Activated CD4-positive, alpha-beta memory T cell treated with anti-CD3 and anti-CD28 coated beads for 36 hours (primary cell): ENCODE measurements around the gene BICRA. TPM values are rescaled to one million over a fixed set of nuclear protein-coding genes. Genes with fewer than 3 reads are reported as not detected.
"Not testable (repeated sequence)": the region's sequence is repeated elsewhere in the genome, so short reads cannot be mapped to it uniquely, and the experiment has no call there.

Experiments used
- CTCF ChIA-PET: fragments of 350-600 bp; sonication (Branson Sonifier 250); formaldehyde crosslinking; loops from one replicate; lab custom pipeline; 2021; ENCODE audit warnings: antibody characterized with exemption, inconsistent platforms; lab: Charles Lee
- POLR2A ChIA-PET: fragments of 350-600 bp; sonication (Branson Sonifier 250); formaldehyde crosslinking; loops from one replicate; lab custom pipeline; 2021; ENCODE audit warnings: antibody characterized with exemption; lab: Charles Lee
- DNase-seq: peaks from one replicate; pipeline ENCODE4 v3.0.0-alpha.2; 2020
- H3K27ac Mint-ChIP-seq: one replicate; pipeline ENCODE4 v1.8.0; 2021; ENCODE audit warnings: mixed read lengths
- H3K27me3 Mint-ChIP-seq: one replicate; pipeline ENCODE4 v1.8.0; 2021; ENCODE audit warnings: mixed read lengths
- H3K36me3 Mint-ChIP-seq: one replicate; pipeline ENCODE4 v1.8.0; 2021; ENCODE audit warnings: mixed read lengths
- H3K4me1 Mint-ChIP-seq: one replicate; pipeline ENCODE4 v1.8.0; 2021; ENCODE audit warnings: low read depth, mixed read lengths
- H3K4me3 Mint-ChIP-seq: one replicate; pipeline ENCODE4 v1.8.0; 2021; ENCODE audit warnings: mild to moderate bottlenecking, mixed read lengths
- H3K9me3 Mint-ChIP-seq: one replicate; pipeline ENCODE4 v1.8.0; 2021; ENCODE audit warnings: mixed read lengths
- intact Hi-C: fragments of 100-400 bp; cut with micrococcal nuclease; formaldehyde crosslinking; loops from one replicate; pipeline ENCODE4 v1.15.1; 2023
- total RNA-seq, 2 experiments: library from RNA; stranded (reverse); gene quantifications; one replicate each; pipeline ENCODE4 v1.2.3, GENCODE V29; 2021

Gene BICRA
- total RNA-seq, 2 experiments from 2014 or later, result 11.9 to 14.0 TPM

DNA sequence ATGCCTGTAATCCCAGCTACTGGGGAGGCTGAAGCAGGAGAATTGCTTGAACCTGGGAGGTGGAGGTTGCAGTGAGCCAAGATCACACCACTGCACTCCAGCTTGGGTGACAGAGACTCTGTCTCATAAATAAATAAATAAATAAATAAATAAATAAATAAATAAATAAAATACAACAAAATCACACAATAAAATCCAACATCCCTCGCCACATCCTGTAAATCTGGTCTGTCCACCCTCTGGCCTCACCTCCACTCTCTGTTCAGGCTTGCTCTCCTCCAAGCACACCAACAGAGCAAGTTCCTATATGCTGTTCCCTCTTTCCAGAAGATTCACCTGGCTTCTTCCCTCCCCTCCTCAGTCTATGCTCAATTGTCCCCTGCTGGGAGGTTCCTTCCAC lies 25.8 kb upstream of the BICRA start:
- H3K27me3 Mint-ChIP-seq, H3K4me3 Mint-ChIP-seq, intact Hi-C loops, DNase-seq, H3K27ac Mint-ChIP-seq, H3K36me3 Mint-ChIP-seq: not testable (repeated sequence)
- POLR2A ChIA-PET, result interaction anchor here (0.6 kb wide), 3 partner anchors 13 to 170 kb away, joined by 4 to 5 read pairs (median 4); no protein-coding TSS in a partner anchor
- H3K9me3 Mint-ChIP-seq, result peaks cover 10% of the 10 kb centered on the region
- CTCF ChIA-PET, result interaction anchor here (0.9 kb wide), 1 partner anchor 130 kb away, joined by 4 read pairs; no protein-coding TSS in a partner anchor
- H3K4me1 Mint-ChIP-seq, result peaks cover 24% of the 10 kb centered on the region

DNA sequence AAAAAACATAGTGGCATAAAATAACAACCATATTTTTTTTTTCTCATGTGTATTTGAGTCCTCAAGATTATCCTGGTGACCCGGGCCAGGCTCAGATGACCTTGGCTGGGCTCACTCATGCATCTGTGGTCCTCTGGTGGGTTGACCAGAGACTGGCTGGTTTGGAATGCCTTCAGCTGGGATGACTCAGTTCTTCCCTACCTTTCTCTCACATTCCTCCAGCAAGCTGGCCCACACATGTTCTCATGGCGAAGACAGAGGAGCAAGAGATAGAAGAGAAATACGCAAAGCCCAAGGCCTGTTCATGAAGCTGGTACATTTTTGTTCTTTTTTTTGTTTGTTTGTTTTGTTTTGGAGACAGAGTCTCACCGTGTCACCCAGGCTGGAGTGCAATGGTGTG lies 21.6 kb upstream of the BICRA start:
- POLR2A ChIA-PET, result no interaction called here
- CTCF ChIA-PET, result interaction anchor here (0.7 kb wide), 1 partner anchor 9 kb away, joined by 3 read pairs; no protein-coding TSS in a partner anchor
- Mint-ChIP-seq H3K36me3 (no peaks in the 10 kb centered on the region), H3K27me3 (no peaks in the 10 kb centered on the region), H3K4me1 (peaks cover 5% of the 10 kb centered on the region), H3K9me3 (peaks cover 10% of the 10 kb centered on the region), H3K27ac (no peak overlapping the region), H3K4me3 (no peak overlapping the region)
- no peak for DNase-seq
- intact Hi-C loops, result no loop called here

DNA sequence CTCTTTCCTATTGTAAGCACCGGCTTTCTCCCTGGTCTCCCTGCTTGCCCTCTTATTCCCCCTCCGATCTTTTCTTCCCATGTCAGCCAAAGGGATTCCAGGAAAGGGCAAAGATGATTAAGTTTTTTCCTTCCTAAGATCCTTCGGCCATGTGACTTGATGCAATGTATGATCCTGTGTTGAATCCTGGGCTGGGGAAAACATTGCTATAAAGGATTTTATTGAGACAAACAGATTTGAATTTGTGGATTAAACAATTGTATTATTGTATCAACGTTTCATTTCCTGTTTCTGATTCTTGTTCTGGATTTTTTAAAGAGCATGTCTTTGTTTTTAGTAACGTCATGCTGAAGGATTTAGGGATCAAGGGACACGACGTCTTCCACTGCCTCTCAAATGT lies 19.1 kb upstream of the BICRA start:
- Mint-ChIP-seq H3K4me1 (no peaks in the 10 kb centered on the region), H3K9me3 (peaks cover 10% of the 10 kb centered on the region), H3K36me3 (no peaks in the 10 kb centered on the region), H3K27me3 (no peaks in the 10 kb centered on the region), H3K4me3 (no peak overlapping the region), H3K27ac (no peak overlapping the region)
- DNase-seq, result no peak
- intact Hi-C loops, result no loop called here
- ChIA-PET CTCF (no interaction called here), POLR2A (no interaction called here)

DNA sequence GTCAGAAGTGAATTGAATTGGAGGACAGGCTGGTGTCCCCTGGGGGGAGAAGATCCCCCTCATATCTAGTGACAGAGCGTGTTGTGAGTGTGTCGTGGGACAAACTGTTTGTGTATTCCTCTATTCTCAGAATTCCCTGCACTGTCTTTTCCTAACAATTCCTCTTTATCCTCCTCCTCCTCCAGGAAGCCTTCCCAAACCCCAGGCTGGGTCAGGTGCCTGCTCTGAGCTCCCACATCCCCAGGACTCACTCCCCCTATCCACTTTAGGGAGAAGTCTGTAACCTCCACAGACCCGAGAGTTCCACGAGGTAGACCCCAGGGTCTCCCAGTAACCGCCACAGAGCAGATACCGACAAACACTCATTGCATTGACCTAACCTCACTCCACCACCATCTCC lies 15.1 kb upstream of the BICRA start:
- no peaks in the 10 kb centered on the region for H3K9me3 Mint-ChIP-seq
- POLR2A ChIA-PET, result no interaction called here
- no peaks in the 10 kb centered on the region for H3K27me3 Mint-ChIP-seq
- DNase-seq, result no peak
- H3K36me3 Mint-ChIP-seq, result no peaks in the 10 kb centered on the region
- H3K4me1 Mint-ChIP-seq, result peaks cover 7% of the 10 kb centered on the region
- no peak overlapping the region for H3K27ac Mint-ChIP-seq
- intact Hi-C loops, result no loop called here
- H3K4me3 Mint-ChIP-seq, result no peak overlapping the region
- CTCF ChIA-PET, result no interaction called here

DNA sequence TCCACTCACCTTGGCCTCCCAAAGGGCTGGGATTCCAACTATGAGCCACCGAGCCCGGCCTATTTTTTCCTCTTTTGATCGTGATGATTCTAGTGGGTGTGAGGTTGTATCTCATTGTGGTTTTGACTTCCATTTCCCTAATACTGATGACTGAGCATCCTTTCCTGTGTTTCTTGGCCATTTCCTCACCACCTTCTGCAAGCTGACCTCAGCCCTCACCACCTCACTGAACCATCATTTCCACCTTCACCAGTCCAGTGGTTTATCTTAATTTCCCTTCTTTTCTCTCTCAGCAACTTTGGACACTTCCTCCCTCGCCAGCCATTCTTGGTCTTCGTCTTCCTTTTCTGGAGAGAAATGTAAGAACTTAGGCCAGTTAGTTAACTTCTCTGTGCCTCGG lies 13.0 kb upstream of the BICRA start:
- Mint-ChIP-seq H3K9me3 (no peaks in the 10 kb centered on the region), H3K27me3 (no peaks in the 10 kb centered on the region), H3K4me1 (peaks cover 14% of the 10 kb centered on the region), H3K4me3 (no peak overlapping the region), H3K36me3 (no peaks in the 10 kb centered on the region), H3K27ac (peak overlapping the region; percentile 30)
- ChIA-PET CTCF (interaction anchor here (1.2 kb wide), 1 partner anchor 112 kb away, joined by 3 read pairs; the partner anchor contains the start of gene KPTN), POLR2A (interaction anchor here (0.6 kb wide), 1 partner anchor 13 kb away, joined by 4 read pairs; no protein-coding TSS in a partner anchor)
- intact Hi-C loops, result no loop called here
- DNase-seq, result no peak

DNA sequence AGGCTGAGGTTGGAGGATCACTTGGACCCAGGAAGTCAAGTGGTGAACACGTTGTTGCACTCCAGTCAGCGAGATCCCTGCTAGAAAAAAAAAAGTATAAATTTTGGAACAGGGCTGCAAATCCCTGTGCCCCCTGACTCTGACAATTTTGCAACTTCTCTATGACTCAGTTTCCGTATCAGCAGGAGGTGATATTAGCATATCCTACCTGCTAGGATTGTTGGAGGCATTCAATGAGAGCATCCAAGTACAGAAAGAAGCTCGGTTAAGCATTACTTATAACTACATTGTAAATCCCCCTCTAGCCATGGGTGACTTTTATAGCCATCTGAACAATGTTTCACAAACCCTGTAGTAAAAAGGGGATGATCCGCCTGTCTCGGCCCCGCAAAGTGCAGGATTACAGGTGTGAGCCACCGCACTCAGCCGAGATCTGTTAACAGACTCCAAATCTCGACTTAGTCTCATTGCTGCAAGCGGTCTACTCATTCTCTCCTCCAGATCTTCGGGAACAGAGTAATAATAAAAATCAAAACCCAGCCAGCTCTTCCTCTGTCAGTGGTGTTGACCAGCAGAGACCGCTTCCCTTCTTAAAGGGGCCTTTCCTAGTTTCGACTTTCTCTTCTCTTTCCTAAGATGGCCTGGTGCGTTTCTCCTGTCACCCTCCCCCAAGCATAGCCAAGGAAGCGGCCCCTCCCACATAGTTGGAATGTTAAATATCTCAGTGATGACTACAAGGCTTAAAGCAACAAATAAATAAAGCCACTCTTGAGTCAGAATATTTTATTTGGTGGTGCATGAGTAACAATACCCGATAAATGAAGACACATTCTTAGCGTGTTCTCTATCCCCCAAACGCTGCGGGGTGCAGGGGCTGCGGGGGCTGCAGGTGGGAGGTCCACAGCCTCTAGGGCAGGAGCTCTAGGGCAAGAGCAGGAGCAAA lies 10.3 kb upstream of the BICRA start:
- Mint-ChIP-seq H3K27me3 (no peaks in the 10 kb centered on the region), H3K4me3 (peak overlapping the region; percentile 83), H3K36me3 (no peaks in the 10 kb centered on the region), H3K9me3 (no peaks in the 10 kb centered on the region), H3K4me1 (peaks cover 22% of the 10 kb centered on the region), H3K27ac (no peak overlapping the region)
- CTCF ChIA-PET, result interaction anchor here (3.4 kb wide), 1 partner anchor 83 kb away, joined by 16 read pairs; the partner anchor contains the start of gene NAPA
- intact Hi-C loops, result no loop called here
- no peak for DNase-seq
- POLR2A ChIA-PET, result no interaction called here

DNA sequence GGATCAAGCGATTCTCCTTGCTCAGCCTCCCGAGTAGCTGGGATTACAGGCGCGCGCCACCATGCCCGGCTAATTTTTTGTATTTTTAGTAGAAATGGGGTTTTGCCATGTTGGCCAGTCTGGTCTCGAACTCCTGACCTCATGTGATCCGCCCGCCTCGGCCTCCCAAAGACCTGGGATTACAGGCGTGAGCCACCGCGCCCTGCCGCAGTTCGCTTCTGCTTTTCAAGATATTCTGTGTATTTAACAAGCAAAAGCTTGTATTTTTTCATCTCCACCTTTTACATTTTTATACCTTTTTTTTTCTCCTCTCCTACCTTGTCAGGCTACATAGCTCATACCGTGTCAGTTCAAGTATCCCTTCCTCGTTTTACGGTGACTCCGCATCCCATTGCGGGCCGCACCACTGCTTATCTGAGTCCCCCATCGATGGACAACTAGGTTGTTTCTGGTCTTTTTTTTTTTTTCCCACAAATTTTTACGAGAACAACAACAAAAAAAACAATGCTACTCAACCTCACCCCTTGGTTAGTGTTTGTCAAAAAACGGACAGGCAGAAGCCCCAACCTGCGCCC lies 9.2 kb upstream of the BICRA start:
- intact Hi-C loops, result loop anchor here (1.0 to 10.0 kb wide), 6 partner anchors 9 to 486 kb away; partner anchors contain the start of genes INAFM1, NAPA and ZC3H4
- POLR2A ChIA-PET, result interaction anchor here (0.5 to 3.1 kb wide), 9 partner anchors 9 to 490 kb away, joined by 3 to 20 read pairs (median 3); partner anchors contain the start of genes CCDC9 and NAPA
- H3K4me3 Mint-ChIP-seq, result peak overlapping the region; percentile 83
- H3K4me1 Mint-ChIP-seq, result peaks cover 30% of the 10 kb centered on the region
- CTCF ChIA-PET, result interaction anchor here (0.5 to 3.4 kb wide), 9 partner anchors 8 to 526 kb away, joined by 3 to 16 read pairs (median 3); partner anchors contain the start of genes DHX34, KPTN and NAPA
- not testable (repeated sequence) for H3K27me3 Mint-ChIP-seq, H3K9me3 Mint-ChIP-seq, H3K36me3 Mint-ChIP-seq, DNase-seq
- H3K27ac Mint-ChIP-seq, result peak overlapping the region; percentile 78

DNA sequence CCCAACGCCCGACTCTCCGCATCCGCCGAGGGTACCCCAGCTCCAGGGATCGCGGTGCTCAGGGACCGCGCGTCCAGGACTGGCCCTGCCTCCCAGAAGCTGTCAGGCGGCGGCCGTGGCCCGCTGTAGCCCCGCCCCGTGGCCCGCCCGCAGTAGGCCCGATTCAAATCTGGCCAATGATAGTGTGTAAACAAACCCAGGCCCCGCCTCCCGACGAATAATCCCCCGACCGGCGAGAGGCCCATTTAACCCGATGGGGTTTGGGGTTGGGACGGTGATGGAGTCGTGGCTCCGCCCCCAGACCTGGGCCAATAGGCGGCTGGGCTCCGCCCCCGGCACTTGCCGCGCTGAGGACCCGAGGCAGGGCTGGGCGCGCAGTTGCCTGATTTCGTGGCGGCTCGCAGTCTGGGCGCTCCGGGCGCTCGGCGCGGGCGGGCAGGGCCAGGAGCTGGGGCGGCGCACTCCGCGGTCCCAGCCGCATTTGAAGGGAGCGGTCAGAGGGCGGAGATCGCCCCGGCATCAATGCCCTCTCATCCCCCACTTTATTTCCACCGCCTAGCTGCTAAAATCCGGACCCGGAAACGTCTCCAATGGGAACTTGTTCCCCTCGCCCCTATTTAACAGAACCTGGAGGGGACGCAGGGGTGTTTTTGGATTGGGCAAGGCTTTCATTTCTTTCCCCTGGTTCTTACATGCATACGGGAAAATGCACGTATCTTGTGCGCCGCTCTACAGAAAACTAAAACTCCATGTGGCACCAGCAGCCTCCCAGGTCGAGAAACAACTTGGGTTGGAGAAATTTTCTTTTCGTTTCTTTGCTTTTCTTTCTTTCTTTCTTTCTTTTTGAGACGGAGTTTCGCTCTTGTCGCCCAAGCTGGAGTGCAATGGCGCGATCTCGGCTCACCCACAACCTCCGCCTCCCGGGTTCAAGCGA lies 8.4 kb upstream of the BICRA start:
- peak overlapping the region; percentile 86 for H3K27ac Mint-ChIP-seq
- DNase-seq, result peak; percentile 100
- intact Hi-C loops, result loop anchor here (1.0 to 10.0 kb wide), 6 partner anchors 8 to 487 kb away; partner anchors contain the start of genes INAFM1, NAPA and ZC3H4
- POLR2A ChIA-PET, result interaction anchor here (0.5 to 3.1 kb wide), 10 partner anchors 8 to 491 kb away, joined by 3 to 20 read pairs (median 3); partner anchors contain the start of genes CCDC9 and NAPA
- H3K36me3 Mint-ChIP-seq, result no peaks in the 10 kb centered on the region
- CTCF ChIA-PET, result interaction anchor here (0.5 to 3.4 kb wide), 10 partner anchors 7 to 525 kb away, joined by 3 to 16 read pairs (median 3); partner anchors contain the start of genes DHX34, KPTN and NAPA
- H3K4me1 Mint-ChIP-seq, result peaks cover 30% of the 10 kb centered on the region
- no peaks in the 10 kb centered on the region for H3K27me3 Mint-ChIP-seq
- H3K4me3 Mint-ChIP-seq, result peak overlapping the region; percentile 83
- no peaks in the 10 kb centered on the region for H3K9me3 Mint-ChIP-seq

DNA sequence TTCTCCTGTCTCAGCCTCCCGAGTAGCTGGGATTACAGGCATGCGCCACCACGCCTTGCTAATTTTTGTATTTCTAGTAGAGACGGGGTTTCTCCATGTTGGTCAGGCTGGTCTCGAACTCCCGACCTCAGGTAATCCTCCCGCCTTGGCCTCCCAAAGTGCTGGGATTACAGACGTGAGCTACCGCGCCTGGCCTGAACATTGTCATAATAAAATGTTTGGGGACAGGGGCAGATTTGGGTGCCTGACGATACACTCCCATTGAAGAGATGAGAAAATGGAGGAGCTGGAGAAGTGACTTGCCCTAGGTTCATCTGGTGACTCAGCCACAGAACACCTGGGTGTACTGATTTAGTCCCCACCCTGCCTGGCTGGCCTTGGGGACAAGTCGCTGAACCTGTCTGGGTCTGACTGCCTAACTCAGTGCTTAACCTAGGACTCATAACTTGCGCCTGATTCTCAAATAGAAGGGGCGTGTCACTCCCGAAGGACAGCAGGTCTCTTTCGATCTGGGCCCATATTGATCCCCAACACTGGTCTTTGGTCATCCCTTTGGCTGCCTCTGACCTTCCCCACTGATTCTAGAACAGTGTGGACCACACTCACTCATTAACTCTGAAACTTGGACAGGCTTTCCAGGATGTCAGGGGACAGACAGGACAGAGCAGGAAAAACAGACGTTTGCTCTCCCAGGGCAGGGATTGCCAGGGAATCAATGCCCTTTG lies 7.6 kb upstream of the BICRA start:
- peak overlapping the region; percentile 83 for H3K4me3 Mint-ChIP-seq
- H3K27me3 Mint-ChIP-seq, result no peaks in the 10 kb centered on the region
- H3K9me3 Mint-ChIP-seq, result no peaks in the 10 kb centered on the region
- POLR2A ChIA-PET, result interaction anchor here (0.9 to 3.1 kb wide), 5 partner anchors 7 to 173 kb away, joined by 3 to 20 read pairs (median 8); partner anchors contain the start of gene NAPA
- H3K27ac Mint-ChIP-seq, result peak overlapping the region; percentile 86
- peaks cover 25% of the 10 kb centered on the region for H3K4me1 Mint-ChIP-seq
- intact Hi-C loops, result loop anchor here (5.0 to 10.0 kb wide), 2 partner anchors 167 to 329 kb away; partner anchors contain the start of gene INAFM1
- DNase-seq, result peak; percentile 31
- no peaks in the 10 kb centered on the region for H3K36me3 Mint-ChIP-seq
- CTCF ChIA-PET, result interaction anchor here (1.0 to 3.4 kb wide), 3 partner anchors 86 to 173 kb away, joined by 3 to 16 read pairs (median 5); partner anchors contain the start of gene NAPA
